Fibroblast of lung (primary cell): ENCODE data around the gene SPG21.

Source experiments
- CTCF ChIP-seq, 2 donors: IDR thresholded peaks in 1 of 2; conservative IDR thresholded peaks in 1 of 2; 1 replicate in 1 of 2; 2 replicates in 1 of 2; pipeline ENCODE4 v1.5.1; 2011 to 2012; ENCODE audit warnings: low read length in 2 of 2, control low read depth in 1 of 2, inconsistent platforms in 1 of 2, low read depth in 1 of 2, mild to moderate bottlenecking in 1 of 2
- EZH2 ChIP-seq: IDR thresholded peaks from 2 replicates; pipeline ENCODE4 v1.5.1; 2012; ENCODE audit warnings: low read length, control low read depth, mild to moderate bottlenecking; ENCODE audit errors: missing control alignments

GRCh38 chr15:64975390-64975789 lies 14.3 kb downstream of the SPG21 start:
- no peak for TF ChIP-seq EZH2
- TF ChIP-seq CTCF (conservative IDR thresholded peaks at IDR 0.05 in 1 of 2, IDR thresholded peaks at IDR 0.05 in 1 of 2; ENCODE audit: low read depth in 1 of 2, low read length in 2 of 2): no peak
